GM12878 (cell line): ENCODE measurements around the gene BICDL2. TPM values are rescaled to one million over a fixed set of nuclear protein-coding genes. Genes with fewer than 3 reads are reported as not detected.

ENCODE experiments used
- BHLHE40 ChIP-seq, 2 experiments: fragments of 450-650 bp in 1 of 2; IDR thresholded peaks; 2 replicates each; pipeline ENCODE4 v1.6.1; 2011 to 2017; ENCODE audit warnings: low read depth in 2 of 2, borderline replicate concordance in 1 of 2, improper control_type of control experiment in 1 of 2, low read length in 1 of 2, mild to moderate bottlenecking in 1 of 2
- CBFB ChIP-seq: IDR thresholded peaks from 2 replicates; pipeline ENCODE4 v1.6.1; 2016; ENCODE audit warnings: antibody characterized with exemption, low read depth
- FOS ChIP-seq: IDR thresholded peaks from 3 replicates; pipeline ENCODE4 v1.6.1; 2011; ENCODE audit warnings: borderline replicate concordance; ENCODE audit not compliant: insufficient read length; ENCODE audit errors: extremely low read depth
- IKZF1 ChIP-seq: fragments of 450-650 bp; conservative IDR thresholded peaks from 2 replicates; pipeline ENCODE4 v1.6.1; 2017; ENCODE audit warnings: antibody characterized with exemption, mild to moderate bottlenecking
- MAX ChIP-seq: IDR thresholded peaks from 2 replicates; pipeline ENCODE4 v1.6.1; 2012; ENCODE audit warnings: low read depth, low read length, improper control_type of control experiment
- MYC ChIP-seq: IDR thresholded peaks from 2 replicates; pipeline ENCODE4 v1.6.1; 2011; ENCODE audit warnings: mild to moderate bottlenecking, low read length, moderate library complexity, inconsistent platforms; ENCODE audit not compliant: insufficient read depth, insufficient replicate concordance, insufficient read length, severe bottlenecking
- NR2C1 ChIP-seq: fragments of 450-650 bp; IDR thresholded peaks from 2 replicates; pipeline ENCODE4 v1.6.1; 2017; ENCODE audit warnings: antibody characterized with exemption, mild to moderate bottlenecking, moderate library complexity
- SIX5 ChIP-seq: IDR thresholded peaks from 2 replicates; pipeline ENCODE4 v1.6.1; 2011; ENCODE audit warnings: mild to moderate bottlenecking, low read depth, low read length, moderate library complexity; ENCODE audit not compliant: severe bottlenecking
- TCF3 ChIP-seq: IDR thresholded peaks from 2 replicates; pipeline ENCODE4 v1.6.1; 2012; ENCODE audit warnings: low read depth, mild to moderate bottlenecking, low read length, borderline replicate concordance; ENCODE audit not compliant: insufficient read depth
- YBX1 ChIP-seq: fragments of 450-650 bp; IDR thresholded peaks from 2 replicates; pipeline ENCODE4 v1.6.1; 2016; ENCODE audit warnings: antibody characterized with exemption
- ZBTB4 ChIP-seq: fragments of 450-650 bp; formaldehyde crosslinking; IDR thresholded peaks from 2 replicates; pipeline ENCODE4 v1.4.0; 2022; ENCODE audit warnings: mild to moderate bottlenecking, moderate library complexity
- polyA plus RNA-seq, 11 experiments: library from polyadenylated mRNA; depleted of rRNA in 4 of 11; unstranded in 6 of 11; stranded (reverse) in 5 of 11; fragments of >200 nt; fragmentation: Nextera tagmentation in 4 of 11; fragmentation: Illumina TruSeq in 1 of 11; extraction: Ambion mirVana in 4 of 11; extraction: Trizol in 1 of 11; gene quantifications; 1 replicate in 1 of 11; 2 replicates in 10 of 11; pipeline versions ENCODE4 v1.2.1 to v1.2.3, GENCODE V29; 2011 to 2016; ENCODE audit warnings: inconsistent platforms in 2 of 11, missing spikeins in 2 of 11, low read depth in 1 of 11
- total RNA-seq, 4 experiments: library from RNA; depleted of rRNA in 3 of 4; stranded (reverse); fragments of >200 nt in 3 of 4; fragmentation: Illumina TruSeq in 1 of 4; extraction: Trizol in 1 of 4; gene quantifications; 2 replicates each; pipeline versions ENCODE4 v1.2.1 to v1.2.3, GENCODE V29; 2013 to 2021

Gene BICDL2
- total and polyA plus RNA-seq, 10 of the 15 experiments (the other 5 are each of a cell fraction or from before 2014, with no cell fraction given): not detected

GRCh38 chr16:3023669-3024478 is 12.9 kb downstream of the BICDL2 start, which contains the start of the genes HCFC1R1 and THOC6 (continued):
- TF ChIP-seq ZBTB4 (CRISPR knock-in tag) (0 out of 2 replicates have a peak, but pooled peaks have one; percentile 11), CBFB (0 out of 2 replicates have a peak, but pooled peaks have one; percentile 52), FOS (no peak), TCF3 (0 out of 2 replicates have a peak, but pooled peaks have one; percentile 21), SIX5 (peak; percentile 96), IKZF1 (peak; percentile 99), MYC (peak; percentile 45), YBX1 (no peak), MAX (peak; percentile 79), BHLHE40 (IDR thresholded peaks at IDR 0.05; ENCODE audit: borderline replicate concordance in 1 of 2, low read depth in 2 of 2, low read length in 1 of 2) (peak; percentile 76 to 87), NR2C1 (peak; percentile 84)
